ENCODE results near the gene ARFGAP3. TPM values are rescaled to one million over a fixed set of nuclear protein-coding genes. Genes with fewer than 3 reads are reported as not detected.

ARFGAP3 gene
- polyA plus RNA-seq, 3 donors: 43.6 to 48.8 (median 48.4) TPM

DNA sequence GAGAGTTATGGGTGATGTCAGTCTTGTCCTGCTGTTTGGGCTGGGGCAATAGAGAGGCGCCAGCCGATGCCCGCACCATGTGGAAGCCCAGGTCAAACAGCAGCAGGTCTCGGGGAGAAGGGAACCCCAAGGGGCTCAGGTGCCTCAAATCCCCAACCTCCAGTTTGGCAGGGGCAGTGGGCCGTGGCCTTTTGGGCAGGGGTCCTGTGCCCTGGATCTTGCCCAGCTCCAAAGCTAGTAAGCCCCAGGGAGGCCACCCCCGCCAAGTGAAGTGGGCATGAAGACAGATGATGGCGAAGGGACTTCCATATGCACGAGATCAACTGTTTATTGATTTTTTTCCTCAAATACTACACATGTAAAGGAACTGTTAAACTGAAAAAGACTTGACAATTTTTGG is 12.4 kb upstream of the ARFGAP3 start:
- DNase-seq: no peak

- DNase-seq: no peak
Observed at GRCh38 chr22:42868751-42869251, 11.7 kb upstream of the ARFGAP3 start.

GRCh38 chr22:42866100-42866499 is 9.0 kb upstream of the ARFGAP3 start:
- DNase-seq: no peak

GRCh38 chr22:42865536-42865935 is 8.5 kb upstream of the ARFGAP3 start:
- DNase-seq: no peak

DNA sequence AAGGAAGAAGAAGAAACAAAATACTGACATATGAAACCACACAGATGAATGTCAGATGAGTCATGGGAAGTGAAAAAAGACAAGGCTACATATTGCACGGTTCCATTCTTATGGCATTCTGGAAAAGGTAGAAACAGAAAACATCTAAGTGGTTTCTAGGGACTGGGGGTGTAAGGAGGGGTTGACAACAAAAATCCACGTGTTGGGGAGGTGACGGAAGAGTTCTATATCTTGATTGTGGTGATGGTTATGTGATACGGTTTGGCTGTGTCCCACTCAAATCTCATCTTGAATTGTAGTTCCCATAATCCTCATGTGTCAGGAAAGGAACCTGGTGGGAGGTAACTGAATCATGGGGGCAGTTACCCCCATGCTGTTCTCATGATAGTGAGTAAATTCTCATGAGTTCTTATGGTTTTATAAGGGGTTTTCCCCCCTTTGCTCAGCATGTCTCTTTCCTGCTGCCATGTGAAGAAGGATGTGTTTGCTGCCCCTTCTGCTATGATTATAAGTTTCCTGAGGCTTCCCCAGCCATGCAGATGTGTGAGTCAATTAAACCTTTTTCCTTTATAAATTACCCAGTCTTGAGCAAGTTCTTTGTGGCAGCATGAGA is 6.4 kb upstream of the ARFGAP3 start:
- DNase-seq: no peak

- DNase-seq: no peak
Observed at GRCh38 chr22:42862045-42862734, 5.1 kb upstream of the ARFGAP3 start.

DNA sequence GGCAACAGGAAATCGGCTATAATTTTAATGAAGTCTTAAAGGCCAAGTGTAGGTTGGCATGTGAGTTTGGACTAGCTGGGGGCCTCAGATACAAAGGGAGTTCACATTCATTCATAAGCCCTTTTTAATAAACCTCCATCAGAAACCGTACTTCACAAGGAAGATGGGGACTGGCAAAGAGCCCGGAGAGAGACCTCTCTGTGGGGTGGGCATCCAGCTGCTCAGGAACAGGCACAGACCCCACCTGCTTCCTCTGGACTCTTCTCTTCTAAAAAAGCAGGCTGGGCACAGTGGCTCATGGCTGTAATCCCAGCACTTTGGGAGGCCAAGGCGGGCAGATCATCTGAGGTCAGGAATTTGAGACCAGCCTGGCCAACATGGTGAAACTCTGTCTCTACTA is 3.9 kb upstream of the ARFGAP3 start:
- no peak for DNase-seq

DNA sequence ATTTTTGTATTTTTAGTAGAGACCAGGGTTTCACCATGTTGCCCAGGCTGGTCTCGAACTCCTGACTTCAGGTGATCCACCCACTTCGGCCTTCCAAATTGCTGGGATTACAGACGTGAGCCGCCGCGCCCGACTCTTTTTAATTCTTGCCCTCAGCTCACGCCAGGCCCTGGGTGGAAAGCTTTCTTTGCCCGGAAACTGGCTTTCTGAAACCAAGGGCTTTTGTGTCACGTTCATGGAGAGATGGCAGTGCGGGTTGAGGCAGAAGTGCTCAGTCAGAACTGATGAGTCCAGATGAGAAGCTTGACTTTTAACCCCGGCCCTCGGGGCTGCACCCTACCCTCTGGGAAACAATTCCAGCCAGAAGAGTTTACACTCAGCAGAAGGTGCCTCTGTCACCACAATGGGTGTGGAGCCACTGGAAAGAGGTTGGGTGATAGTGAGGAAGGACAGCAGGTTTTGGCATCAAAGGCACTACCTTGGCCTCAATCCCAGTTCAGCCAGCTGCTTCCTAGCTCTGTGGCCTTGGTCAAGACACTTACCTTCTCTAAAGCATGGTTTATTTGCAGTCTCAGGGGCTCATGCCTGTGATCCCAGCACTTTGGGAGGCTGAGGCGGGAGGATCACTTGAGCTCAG is 890 bp upstream of the ARFGAP3 start:
- no peak for DNase-seq

DNA sequence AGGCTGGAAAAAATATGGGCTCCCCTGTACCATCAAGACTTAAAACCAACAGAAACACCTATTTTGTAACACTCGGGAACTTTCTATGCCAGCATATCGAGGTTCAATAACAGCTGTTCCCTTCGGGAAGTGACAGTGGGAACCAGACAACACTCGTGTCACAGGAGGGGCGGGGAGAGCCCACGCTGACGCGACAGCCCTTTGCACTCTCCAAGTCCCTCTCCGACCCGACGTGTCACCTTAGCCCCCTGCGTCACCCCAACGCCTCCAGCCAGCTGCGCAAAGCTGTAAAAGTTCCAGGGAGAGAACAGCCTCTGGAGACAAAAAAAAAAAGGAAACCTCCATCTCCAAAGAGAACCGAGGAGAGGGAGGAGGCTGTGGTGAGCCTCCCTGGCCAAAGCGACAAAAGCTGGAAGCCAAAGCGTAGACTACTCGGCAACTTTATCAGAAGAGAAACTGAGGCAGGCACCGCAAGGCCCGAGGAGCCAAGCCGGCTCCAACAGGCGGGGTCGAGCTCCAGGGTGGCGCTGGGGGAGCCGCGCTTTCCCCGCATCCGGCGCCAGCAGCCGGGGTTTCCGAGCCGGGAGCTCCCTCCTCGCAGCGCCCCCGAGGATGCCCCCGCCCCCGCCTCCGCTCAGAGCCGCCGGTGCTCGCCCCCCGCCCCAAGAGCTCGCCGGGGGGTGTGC is 751 bp downstream of the ARFGAP3 start:
- DNase-seq: peak; percentile 43

- no peak for DNase-seq
Observed at GRCh38 chr22:42855721-42856120, 1.4 kb downstream of the ARFGAP3 start.

DNA sequence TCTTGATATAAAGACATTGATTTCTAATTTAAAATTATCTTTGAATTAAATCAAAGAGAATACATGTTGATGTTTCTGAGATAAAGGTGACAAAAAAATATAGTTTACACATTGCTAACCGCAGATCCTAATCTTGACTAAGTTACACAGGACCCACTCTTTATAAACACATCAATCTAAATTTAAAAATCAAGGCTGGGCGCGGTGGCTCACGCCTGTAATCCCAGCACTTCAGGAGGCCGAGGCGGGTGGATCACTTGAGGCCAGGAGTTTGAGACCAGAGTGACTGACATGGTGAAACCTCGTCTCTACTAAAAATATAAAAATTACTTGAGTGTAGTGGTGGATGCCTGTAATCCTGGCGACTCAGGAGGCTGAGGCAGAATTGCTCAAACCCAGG is 1.9 kb downstream of the ARFGAP3 start:
- no peak for DNase-seq

GRCh38 chr22:42848941-42849550 is 8.0 kb downstream of the ARFGAP3 start:
- DNase-seq: no peak

DNA sequence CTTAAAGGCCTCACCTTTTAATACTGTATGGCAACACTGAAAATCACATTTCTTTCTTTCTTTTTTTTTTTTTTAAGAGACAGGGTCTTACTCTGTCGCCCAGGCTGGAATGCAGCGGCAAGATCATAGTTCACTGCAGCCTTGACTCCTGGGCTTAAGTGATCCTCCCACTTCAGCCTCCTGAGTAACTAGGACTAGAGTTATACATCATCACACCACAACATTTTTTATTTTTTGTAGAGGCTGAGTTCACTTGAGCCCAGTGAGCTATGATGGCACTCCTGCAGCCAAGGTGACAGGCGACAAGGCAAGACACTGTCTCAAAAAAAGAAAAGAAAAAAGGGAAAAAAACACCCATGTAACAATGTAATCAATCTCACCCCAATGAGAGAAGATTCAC is 10.0 kb downstream of the ARFGAP3 start:
- DNase-seq: no peak

GRCh38 chr22:42844756-42845155 is 12.3 kb downstream of the ARFGAP3 start:
- DNase-seq: no peak

GRCh38 chr22:42842658-42843370 is 14.3 kb downstream of the ARFGAP3 start:
- no peak for DNase-seq

GRCh38 chr22:42841444-42841843 is 15.6 kb downstream of the ARFGAP3 start:
- DNase-seq: no peak

- DNase-seq: no peak
Observed at GRCh38 chr22:42837556-42837955, 19.5 kb downstream of the ARFGAP3 start.

GRCh38 chr22:42836026-42836425 is 21.0 kb downstream of the ARFGAP3 start:
- DNase-seq: no peak

DNA sequence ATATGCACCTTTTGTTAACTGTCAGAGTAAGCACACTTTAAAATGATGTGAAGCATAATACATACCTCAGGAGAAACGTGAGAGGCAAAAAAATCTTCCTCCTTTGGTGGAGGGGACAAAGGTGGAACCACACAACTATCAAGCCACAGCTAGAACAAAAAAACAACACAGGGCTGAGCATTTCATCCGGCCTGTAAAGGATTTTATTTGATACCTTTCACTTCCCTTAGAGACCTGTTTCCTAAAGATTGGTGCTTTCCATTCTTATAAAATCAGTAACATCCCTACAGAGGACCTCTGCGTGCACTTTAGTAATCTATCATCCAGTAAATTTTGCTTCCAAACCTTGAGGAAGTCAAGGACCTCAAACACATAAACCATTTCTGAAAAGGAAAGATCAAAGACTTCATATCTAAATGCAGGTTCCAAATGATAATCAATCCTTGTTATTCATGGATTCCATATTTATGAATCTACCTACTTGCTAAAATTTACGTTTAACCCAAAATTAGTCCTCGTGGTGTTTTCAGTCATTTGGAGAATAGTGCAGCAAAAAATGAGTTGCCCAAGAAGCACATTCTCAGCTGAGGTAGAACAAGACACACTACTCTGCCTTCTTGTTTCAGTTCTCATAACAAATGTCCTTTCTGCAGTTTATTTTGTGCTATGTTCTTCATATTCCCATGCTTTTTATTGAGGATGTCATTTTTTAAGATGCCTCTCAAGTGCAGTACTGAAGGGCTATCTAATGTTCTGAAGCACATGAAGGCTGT is 22.7 kb downstream of the ARFGAP3 start:
- DNase-seq: no peak

- no peak for DNase-seq
Observed at GRCh38 chr22:42833104-42833503, 24.0 kb downstream of the ARFGAP3 start.

DNA sequence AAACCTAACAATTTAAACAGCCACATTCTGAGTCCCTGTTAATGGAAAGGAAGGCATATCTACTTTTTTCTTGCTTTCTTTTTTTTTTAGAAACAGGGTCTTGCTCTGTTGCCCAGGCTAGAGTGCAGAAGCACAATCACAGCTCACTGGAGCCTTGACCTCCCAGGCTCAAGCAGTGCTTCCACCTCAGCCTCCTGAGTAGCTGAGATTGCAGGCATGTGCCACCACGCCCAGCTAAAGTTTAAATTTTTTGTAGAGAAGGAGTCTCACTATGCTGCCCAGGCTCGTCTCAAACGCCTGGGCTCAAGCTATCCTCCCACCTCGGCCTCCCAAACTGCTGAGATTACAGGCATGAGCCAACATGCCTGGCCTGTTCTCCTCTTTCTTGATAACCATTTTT is 25.4 kb downstream of the ARFGAP3 start:
- no peak for DNase-seq

Measured in renal pelvis (tissue), 4 donors.